ENCODE measurements around the gene ANO1. TPM values are rescaled to one million over a fixed set of nuclear protein-coding genes. Genes with fewer than 3 reads are reported as not detected.

The ANO1 gene
- total and polyA plus RNA-seq, 4 donors = 7.8 to 64.8 (median 32.2) TPM

GRCh38 chr11:70156291-70157037, 78.3 kb downstream of the ANO1 start:
- Histone ChIP-seq H3K36me3 (ENCODE audit: control insufficient read depth in 4 of 4, insufficient read depth in 3 of 4, low read depth in 1 of 4, low read length in 3 of 4) (peaks cover 0 to 32% (median 13%) of the 10 kb centered on the region in 4 donors), H3K4me3 (ENCODE audit: low read depth in 1 of 3, low read length in 3 of 3) (no peak overlapping the region), H3K4me1 (ENCODE audit: control insufficient read depth in 4 of 4, insufficient read depth in 4 of 4, low read length in 3 of 4) (peaks cover 9 to 16% (median 12%) of the 10 kb centered on the region in 4 donors), H3K9ac (ENCODE audit: low read depth in 1 of 2, low read length in 2 of 2) (no peak overlapping the region), H3K27me3 (ENCODE audit: control insufficient read depth in 4 of 4, insufficient read depth in 4 of 4, low read length in 3 of 4) (no peaks in the 10 kb centered on the region), H3K27ac (ENCODE audit: low read depth in 1 of 2, low read length in 2 of 2) (no peak overlapping the region), H3K9me3 (ENCODE audit: control insufficient read depth in 4 of 4, low read length in 3 of 4) (no peaks in the 10 kb centered on the region)
- WGBS = 87% methylated on average over 18 of the region's 18 CpGs
- TF ChIP-seq RAD21 (IDR thresholded peaks at IDR 0.05) (no peak), SP1 (IDR thresholded peaks at IDR 0.05) (no peak), MAX (IDR thresholded peaks at IDR 0.05) (no peak), HNF4A (conservative IDR thresholded peaks at IDR 0.05) (no peak), TAF1 (conservative IDR thresholded peaks at IDR 0.05) (no peak), EGR1 (IDR thresholded peaks at IDR 0.05; ENCODE audit: low read depth in 2 of 2) (no peak), YY1 (IDR thresholded peaks at IDR 0.05) (no peak), REST (IDR thresholded peaks at IDR 0.05) (no peak), CTCF (IDR thresholded peaks at IDR 0.05; ENCODE audit: low read depth, low read length, missing input control) (no peak), RXRA (IDR thresholded peaks at IDR 0.05) (no peak), FOXA2 (IDR thresholded peaks at IDR 0.05) (no peak)
- no peak for DNase-seq (ENCODE audit: low spot score)

- H3K27ac ChIP-seq (ENCODE audit: low read depth in 1 of 2, low read length in 2 of 2) = no peak overlapping the region
- WGBS = 64% methylated on average over 8 of the region's 8 CpGs
- no peak for DNase-seq (ENCODE audit: low spot score)
Measured at GRCh38 chr11:70158201-70158600, 80.1 kb downstream of the ANO1 start.

More at GRCh38 chr11:70158201-70158600, 80.1 kb downstream of the ANO1 start:
- H3K27me3 ChIP-seq (ENCODE audit: control insufficient read depth in 4 of 4, insufficient read depth in 4 of 4, low read length in 3 of 4) = no peaks in the 10 kb centered on the region
- H3K4me3 ChIP-seq (ENCODE audit: low read depth in 1 of 3, low read length in 3 of 3) = no peak overlapping the region
- peaks cover 0 to 31% (median 13%) of the 10 kb centered on the region in 4 donors for H3K36me3 ChIP-seq (ENCODE audit: control insufficient read depth in 4 of 4, insufficient read depth in 3 of 4, low read depth in 1 of 4, low read length in 3 of 4)
- H3K9ac ChIP-seq (ENCODE audit: low read depth in 1 of 2, low read length in 2 of 2) = no peak overlapping the region
- peak; percentile 8 for TF ChIP-seq CTCF (IDR thresholded peaks at IDR 0.05; ENCODE audit: low read depth, low read length, missing input control)
- TF ChIP-seq RAD21 (IDR thresholded peaks at IDR 0.05) = peak in 1 of 2 donors; percentile 68
- no peak for TF ChIP-seq ATF3 (IDR thresholded peaks at IDR 0.05)
- no peak for TF ChIP-seq EGR1 (IDR thresholded peaks at IDR 0.05; ENCODE audit: low read depth in 2 of 2)
- no peaks in the 10 kb centered on the region for H3K9me3 ChIP-seq (ENCODE audit: control insufficient read depth in 4 of 4, low read length in 3 of 4)
- peaks cover 9 to 16% (median 12%) of the 10 kb centered on the region in 4 donors for H3K4me1 ChIP-seq (ENCODE audit: control insufficient read depth in 4 of 4, insufficient read depth in 4 of 4, low read length in 3 of 4)

All from liver (tissue), 9 donors.